Suppressor macrophage treated with lipopolysaccharide for 4 hours (primary cell): ENCODE measurements around the gene CFAP161.

Source experiments
- DNase-seq: peaks from one replicate; pipeline ENCODE4 v3.0.0-alpha.2; 2020

CFAP161 gene

GRCh38 chr15:81133782-81134461 lies at the start of gene CFAP161:
Gene CFAP161, plus strand, starts transcription at chr15:81134270. Its CDS starts 60 bp downstream, at chr15:81134330.
- peak; percentile 32 for DNase-seq

GRCh38 chr15:81084716-81085115 lies 49.4 kb upstream of the CFAP161 start:
- no peak for DNase-seq

GRCh38 chr15:81085213-81085612 lies 48.9 kb upstream of the CFAP161 start:
- DNase-seq = no peak

- no peak for DNase-seq
These were observed 48.2 kb upstream of the CFAP161 start for GRCh38 chr15:81085898-81086297.

- DNase-seq = peak; percentile 71
These were observed 47.0 kb upstream of the CFAP161 start for GRCh38 chr15:81087066-81087465.

GRCh38 chr15:81087694-81088093 lies 46.4 kb upstream of the CFAP161 start:
- DNase-seq = no peak

- no peak for DNase-seq
These were observed 45.5 kb upstream of the CFAP161 start for GRCh38 chr15:81088470-81089013.

GRCh38 chr15:81091889-81092558 lies 42.0 kb upstream of the CFAP161 start:
- peak; percentile 63 for DNase-seq

- DNase-seq = no peak
These were observed 41.5 kb upstream of the CFAP161 start for GRCh38 chr15:81092559-81092902.

GRCh38 chr15:81093961-81094360 lies 40.1 kb upstream of the CFAP161 start:
- no peak for DNase-seq

GRCh38 chr15:81095690-81096365 lies 38.2 kb upstream of the CFAP161 start:
- no peak for DNase-seq

GRCh38 chr15:81096398-81096797 lies 37.7 kb upstream of the CFAP161 start:
- no peak for DNase-seq

GRCh38 chr15:81097116-81097889 lies 36.8 kb upstream of the CFAP161 start:
- no peak for DNase-seq

- DNase-seq = no peak
These were observed 36.2 kb upstream of the CFAP161 start for GRCh38 chr15:81097890-81098280.

GRCh38 chr15:81098349-81098748 lies 35.7 kb upstream of the CFAP161 start:
- no peak for DNase-seq

- peak; percentile 95 for DNase-seq
These were observed 35.0 kb upstream of the CFAP161 start for GRCh38 chr15:81098861-81099651.

GRCh38 chr15:81101894-81102815 lies 31.9 kb upstream of the CFAP161 start:
- no peak for DNase-seq

GRCh38 chr15:81103857-81104256 lies 30.2 kb upstream of the CFAP161 start:
- no peak for DNase-seq

GRCh38 chr15:81105545-81105944 lies 28.5 kb upstream of the CFAP161 start:
- no peak for DNase-seq

GRCh38 chr15:81106560-81106959 lies 27.5 kb upstream of the CFAP161 start:
- DNase-seq = peak; percentile 85

GRCh38 chr15:81107889-81108288 lies 26.2 kb upstream of the CFAP161 start:
- DNase-seq = peak; percentile 83
